Renal pelvis (tissue), 12 donors: Measurements from ENCODE around the gene TEX13D. TPM values are rescaled to one million over a fixed set of nuclear protein-coding genes. Genes with fewer than 3 reads are reported as not detected.
"Not testable (repeated sequence)": the region's sequence is repeated elsewhere in the genome, so short reads cannot be mapped to it uniquely, and the experiment has no call there.

ENCODE experiments used
- DNase-seq: peaks from one replicate; pipeline ENCODE4 v3.0.0-alpha.2; 2013
- long read RNA-seq, 16 experiments: transcript quantifications; one replicate each; lab custom pipeline, GENCODE V29; 2026
- polyA plus RNA-seq, 3 donors: library from polyadenylated mRNA; unstranded; fragments of 120-200 nt; gene quantifications; one replicate each; pipeline ENCODE4 v1.2.1, GENCODE V29; 2013; ENCODE audit not compliant: insufficient read length in 3 of 3

Gene TEX13D
- not detected for polyA plus RNA-seq
- long read RNA-seq, donor 1 = 0 reads
- long read RNA-seq, donor 2 = 0 reads
- long read RNA-seq, donor 3 = 0 reads
- long read RNA-seq, donor 4 = 0 reads
- long read RNA-seq, donor 5 = 0 reads
- long read RNA-seq, donor 6 = 0 reads
- long read RNA-seq, donor 7 = 0 reads
- long read RNA-seq, donor 8 = 0 reads
- long read RNA-seq, donor 9, partial matches to known transcripts = 42 of 42 reads
- long read RNA-seq, donor 9, other reads (novel, unspliced or antisense) = 0 of 42 reads
- long read RNA-seq, donor 10 = 0 reads
- long read RNA-seq, donor 11 = 0 reads
- long read RNA-seq, donor 12, partial matches to known transcripts = 20 of 20 reads
- long read RNA-seq, donor 12, other reads (novel, unspliced or antisense) = 0 of 20 reads
- long read RNA-seq, donor 13, partial matches to known transcripts = 42 of 42 reads
- long read RNA-seq, donor 13, other reads (novel, unspliced or antisense) = 0 of 42 reads
- long read RNA-seq, donor 14 = 0 reads
- long read RNA-seq, donor 15 = 0 reads
- long read RNA-seq, donor 16 = 0 reads

DNA sequence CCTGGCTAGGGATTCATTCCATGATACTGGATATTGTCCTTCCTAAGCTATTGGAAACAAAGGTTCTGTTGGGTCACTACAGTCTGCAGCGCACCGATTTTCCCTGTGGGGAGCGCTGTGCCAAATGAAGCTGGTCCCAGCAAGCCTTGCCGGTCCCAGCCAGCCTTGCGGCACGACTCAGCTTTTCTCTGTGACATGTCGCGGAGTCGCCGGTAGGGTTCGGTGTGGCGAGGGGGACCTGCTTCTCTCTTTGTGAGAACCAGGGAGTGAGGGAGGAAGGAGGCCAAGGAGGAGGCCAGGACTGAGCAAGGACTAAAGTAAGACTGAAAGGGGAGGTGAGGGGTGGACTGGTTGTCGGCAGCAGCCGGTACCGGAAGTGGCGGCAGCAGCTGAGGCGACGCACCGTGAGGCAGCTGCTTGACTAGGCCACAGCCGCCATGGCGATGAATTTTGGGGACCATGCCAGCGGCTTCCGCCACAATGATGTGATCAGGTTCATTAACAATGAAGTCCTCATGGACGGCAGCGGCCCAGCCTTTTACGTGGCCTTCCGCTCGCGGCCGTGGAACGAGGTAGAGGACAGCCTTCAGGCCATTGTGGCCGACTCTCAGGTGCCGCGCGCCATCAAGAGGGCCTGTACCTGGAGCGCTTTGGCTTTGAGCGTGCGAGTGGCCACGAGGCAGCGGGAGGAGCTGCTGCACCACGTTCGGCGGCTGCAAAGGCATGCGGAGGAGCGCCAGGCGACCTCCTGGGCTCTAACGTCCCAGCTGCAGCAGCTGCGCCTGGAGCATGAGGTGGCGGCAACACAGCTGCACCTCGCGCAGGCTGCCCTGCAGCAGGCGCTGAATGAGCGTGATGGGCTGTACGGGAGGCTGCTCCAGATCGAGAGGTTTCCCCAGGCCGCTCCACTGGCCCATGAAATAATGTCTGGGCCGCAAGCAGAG lies at the start of gene TEX13D:
TEX13D (plus strand) TSS at position 180 of the 944 bp plus-strand sequence; CDS start at position 438, 258 bp downstream.
- DNase-seq = no peak

DNA sequence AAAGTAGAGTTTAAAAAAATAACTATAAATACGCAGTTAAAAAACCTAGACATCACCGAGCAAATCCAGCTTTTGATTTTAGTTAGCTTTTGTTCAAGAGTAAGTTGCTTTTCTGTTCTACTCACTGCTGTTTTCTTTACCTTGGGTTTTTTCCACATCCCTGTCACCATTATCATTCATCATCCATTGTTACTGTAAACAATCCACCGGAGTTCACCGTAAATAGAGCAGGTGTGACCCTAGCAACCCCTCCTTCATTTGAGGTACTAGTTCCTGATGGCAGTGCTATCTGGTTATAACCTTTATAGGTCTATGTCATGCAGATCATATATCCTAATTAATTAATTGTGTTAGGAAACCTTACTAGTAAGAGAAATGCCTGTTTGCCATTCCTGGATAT lies 43.0 kb upstream of the TEX13D start:
- DNase-seq = peak; percentile 16

DNA sequence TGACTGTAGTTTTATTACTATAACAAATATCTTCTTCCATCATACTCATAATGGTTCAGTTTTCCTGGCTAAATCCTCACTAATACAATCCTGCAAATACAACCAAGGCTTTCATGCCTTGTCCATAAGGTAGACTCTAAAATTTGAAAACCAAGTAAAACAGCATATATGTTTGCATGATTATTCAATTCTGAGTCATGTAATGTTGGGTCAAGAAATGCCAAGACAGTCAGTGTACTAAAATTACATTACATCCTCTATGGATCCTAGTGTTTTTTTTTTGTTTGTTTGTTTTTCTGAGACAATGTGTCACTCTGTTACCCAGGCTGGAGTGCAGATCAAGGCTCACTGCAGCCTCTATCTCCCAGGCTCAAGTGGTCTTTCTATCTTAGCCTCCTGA lies 38.6 kb upstream of the TEX13D start:
- DNase-seq = no peak

DNA sequence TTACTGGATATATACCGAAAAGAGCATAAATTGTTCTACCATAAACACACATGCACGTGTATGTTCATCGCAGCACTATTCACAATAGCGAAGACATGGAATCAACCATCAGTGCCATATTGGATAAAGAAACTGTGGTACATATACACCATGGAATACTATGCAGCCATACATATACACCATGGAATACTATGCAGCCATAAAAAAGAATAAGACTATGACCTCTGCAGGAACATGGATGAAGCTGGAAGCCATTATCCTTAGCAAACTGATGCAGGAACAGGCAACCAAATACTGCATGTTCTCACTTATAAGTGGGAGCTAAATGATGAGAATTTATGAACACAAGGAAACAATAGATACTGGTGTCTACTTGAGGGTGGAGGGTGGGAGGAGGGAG lies 33.1 kb upstream of the TEX13D start:
- not testable (repeated sequence) for DNase-seq

DNA sequence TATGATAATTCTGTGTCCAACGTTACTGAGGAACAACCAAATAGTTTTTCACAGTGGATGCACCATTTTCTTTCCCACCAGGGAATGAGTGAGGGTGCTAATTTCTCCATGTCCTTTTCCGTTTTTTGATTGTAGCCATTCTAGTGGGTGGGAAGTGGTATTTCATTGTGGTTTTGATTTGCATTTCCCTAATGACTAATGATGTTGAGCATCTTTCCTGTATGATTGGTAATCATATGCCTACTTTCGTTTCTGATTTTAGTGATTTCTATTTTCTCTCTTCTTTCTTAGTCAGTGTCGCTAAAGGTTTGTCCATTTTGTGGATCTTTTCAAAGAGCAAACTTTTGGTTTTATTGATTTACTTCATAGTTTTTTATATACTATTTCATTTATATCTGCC lies 32.1 kb upstream of the TEX13D start:
- DNase-seq = no peak

DNA sequence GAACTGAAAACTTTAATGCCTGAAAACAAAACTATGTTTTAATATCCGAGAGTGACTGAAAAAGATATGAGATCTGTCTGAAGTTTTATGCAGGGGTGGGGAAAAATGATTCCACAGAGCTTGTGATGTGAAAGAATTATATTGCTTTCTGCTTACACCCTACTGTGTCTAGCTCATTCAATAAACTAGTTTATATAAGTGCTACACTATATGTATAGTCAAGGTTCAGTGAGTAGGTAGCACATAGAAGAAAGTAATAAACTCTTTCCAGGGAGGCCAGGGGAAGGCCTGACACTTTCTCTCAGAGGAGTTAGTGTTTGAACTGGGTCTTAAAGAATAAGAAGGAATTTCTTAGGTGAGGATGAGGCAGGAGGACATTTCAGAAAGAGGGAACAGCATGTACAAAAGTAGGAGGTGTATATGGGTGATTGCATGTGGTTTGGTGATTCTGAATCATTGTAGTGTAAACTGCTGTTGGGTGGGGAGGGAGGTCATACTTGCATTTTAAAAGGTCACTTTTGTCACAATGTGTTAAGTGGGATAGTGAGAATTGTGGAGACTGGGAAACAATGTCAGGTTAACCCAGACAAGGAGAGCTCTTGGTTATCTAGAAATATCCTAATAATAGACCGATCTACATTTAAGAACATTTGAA lies 25.1 kb upstream of the TEX13D start:
- no peak for DNase-seq

DNA sequence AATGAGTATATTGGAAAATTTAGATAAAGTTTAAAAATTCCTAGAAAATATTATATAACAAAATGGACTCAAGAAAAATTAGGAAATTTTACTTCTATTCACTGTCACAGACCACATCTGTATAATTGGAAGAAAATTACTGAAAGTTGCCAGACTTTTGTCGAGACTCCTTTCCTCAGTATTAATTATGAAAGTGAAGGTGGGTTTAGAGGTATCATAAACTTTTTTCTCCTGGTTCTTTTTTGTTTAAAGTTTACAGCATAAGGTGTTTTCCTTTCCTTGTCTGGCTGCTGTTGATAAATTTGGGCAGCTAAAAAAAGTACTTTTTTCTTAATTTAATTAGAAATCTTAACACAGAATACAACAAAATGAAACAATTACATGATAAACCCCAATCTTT lies 6.7 kb upstream of the TEX13D start:
- DNase-seq = no peak

DNA sequence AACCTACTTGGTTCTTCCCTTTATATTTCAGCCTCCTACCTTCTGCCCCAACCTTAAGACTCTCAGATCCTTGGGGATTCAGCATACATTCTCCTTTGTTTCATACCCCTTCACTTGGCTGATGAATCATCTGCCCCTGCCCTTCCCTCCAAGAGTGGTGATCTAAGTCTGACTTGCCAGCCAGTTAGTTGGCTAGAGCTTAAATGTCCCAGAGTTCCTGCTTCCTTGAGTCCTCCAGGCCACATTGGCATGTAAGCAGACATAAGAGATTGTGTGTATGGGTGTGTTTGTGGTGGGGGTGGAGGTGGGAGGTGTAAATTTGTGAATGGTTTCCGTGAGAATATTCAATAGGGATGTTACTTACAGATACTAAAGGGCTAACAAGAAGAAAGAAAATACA lies 3.7 kb upstream of the TEX13D start:
- no peak for DNase-seq

DNA sequence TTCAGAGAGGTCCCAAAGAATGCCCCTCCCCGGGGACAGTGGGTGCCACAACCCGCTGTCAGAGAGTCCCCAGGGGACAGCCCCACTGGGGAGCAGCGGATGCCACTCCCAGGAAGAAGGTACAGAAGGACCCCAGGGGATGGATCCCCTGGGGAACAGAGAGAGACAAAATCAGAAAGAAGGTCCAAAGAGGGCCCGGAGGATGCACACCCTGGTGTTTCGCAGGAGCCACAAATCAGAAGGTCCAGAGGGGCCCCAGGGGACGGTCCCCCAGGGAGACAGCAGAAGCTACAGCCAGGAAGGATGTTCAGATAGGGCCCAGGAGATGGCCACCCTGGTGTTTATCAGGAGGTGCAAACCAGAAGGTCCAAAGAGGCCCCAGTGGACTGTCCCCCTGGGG lies 1.4 kb downstream of the TEX13D start:
- DNase-seq = no peak

DNA sequence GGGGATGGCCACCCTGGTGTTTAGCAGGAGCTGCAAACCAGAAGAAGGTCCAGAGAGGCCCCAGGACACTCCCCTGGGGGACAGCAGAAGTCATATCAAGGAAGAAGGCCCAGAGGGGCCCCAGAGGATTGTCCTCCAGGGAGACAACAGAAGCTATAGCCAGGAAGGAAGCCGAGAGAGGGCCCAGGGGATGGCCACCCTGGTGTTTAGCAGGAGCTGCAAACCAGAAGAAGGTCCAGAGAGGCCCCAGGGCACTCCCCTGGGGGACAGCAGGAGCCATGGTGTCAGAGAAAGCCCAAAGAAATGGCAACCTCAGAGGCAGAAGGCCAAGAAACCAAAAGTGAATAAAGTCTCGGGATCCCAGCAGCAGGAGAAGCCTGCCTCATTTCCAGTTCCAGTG lies 2.1 kb downstream of the TEX13D start:
- DNase-seq = not testable (repeated sequence)

DNA sequence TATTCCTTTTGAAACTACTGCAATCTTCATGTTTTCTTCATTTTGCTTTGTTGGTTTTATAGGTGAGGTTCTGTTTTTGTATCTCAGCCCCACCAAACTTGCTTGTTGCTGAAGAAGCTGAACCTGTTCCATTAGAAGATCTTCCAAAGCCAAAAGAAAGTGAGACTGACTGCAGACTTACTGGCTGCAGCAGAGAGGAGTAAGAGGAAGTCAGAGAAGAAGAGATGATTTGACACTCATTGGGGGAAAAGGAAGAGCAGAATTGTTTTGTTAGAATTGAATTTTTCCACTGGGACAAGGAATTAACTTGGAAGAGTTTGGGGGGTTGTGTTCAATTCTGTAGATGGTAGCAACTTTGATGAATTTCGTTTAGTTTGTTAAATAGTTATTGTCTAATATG lies 3.1 kb downstream of the TEX13D start:
- no peak for DNase-seq

DNA sequence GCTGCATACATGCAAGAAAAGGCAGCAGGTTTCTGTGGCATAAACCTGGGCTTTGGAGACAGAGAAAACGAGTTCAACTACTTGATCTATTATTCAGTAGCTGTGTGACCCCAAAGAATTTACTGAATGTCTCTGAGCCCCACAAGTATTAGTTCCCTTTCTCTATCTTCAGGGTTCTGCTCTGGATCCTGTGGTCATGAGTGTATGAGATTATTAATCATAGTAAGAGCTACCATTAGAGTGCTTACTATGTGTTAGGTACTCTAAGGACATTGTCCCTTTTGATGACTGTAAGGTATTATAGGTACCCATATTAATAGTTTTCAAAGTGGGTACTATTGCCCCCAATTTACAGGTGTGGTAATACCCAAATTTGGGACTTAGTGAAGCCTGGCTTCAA lies 5.5 kb downstream of the TEX13D start:
- no peak for DNase-seq

DNA sequence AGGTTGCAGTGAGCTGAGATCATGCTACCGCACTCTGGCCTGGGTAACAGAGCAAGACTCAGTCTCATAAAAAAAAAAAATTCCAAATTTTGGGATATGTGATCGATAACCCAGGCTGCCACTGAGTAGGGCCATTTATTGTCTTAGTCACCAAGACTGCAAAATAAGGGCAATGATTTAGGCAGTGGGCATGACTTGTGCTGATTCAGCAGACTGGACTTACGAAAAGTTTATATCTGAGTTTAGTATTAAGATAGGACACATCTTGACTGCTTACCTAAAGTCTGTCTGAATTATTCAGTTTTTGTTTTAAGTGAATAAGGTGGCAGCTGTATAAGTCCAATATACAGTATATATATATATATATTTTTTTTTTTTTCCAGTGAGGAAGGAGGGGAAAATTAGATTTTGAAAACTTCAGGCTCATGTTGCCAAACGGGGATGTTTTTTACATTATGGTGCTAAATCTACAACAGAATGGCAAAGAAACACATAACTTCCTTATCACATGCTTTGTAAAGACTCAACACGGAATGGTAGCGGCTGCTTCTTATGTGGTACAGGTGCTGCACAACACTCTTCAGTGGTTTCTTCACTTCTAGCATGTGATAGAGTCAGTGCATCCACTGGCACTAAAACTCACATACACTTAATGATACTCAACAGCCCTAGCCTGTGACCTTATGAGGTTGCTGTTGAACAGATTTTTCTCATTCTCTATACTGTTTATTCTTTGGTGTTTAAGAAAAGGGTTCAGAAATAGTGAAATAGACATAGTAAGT lies 6.5 kb downstream of the TEX13D start:
- no peak for DNase-seq

DNA sequence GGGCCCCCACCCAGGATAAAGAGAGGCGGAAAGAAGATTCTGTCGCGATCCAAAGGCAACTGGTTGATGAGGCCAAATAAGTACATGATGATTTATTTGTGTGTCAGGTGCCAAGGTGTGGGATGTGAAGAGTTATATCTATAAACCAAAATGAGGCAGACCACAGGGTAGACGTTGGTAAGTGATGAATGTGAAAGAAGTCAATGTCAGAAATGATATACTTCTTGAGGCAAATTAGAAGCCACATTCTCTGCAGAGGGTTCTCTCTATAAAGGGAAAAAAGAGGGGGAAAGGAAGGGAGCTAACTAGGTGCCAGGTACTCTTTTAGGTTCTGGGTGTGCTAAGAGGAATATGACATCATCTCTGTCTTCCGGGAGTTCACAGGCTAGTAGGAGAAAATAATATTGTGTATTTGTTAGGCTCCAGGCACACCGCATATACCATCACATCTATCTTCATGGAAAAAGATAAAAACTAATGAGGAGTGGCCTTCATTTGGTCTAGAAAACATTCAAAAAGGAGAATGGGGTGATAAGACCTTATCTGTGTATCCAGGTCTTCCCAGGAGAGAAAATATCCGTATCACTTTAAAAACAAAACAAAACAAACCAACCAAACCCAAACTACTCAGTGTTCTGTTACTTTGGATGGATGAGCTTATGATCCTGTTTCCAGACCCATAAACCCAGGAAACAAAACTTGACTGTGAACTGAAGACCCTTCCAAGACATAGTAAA lies 9.1 kb downstream of the TEX13D start:
- no peak for DNase-seq

DNA sequence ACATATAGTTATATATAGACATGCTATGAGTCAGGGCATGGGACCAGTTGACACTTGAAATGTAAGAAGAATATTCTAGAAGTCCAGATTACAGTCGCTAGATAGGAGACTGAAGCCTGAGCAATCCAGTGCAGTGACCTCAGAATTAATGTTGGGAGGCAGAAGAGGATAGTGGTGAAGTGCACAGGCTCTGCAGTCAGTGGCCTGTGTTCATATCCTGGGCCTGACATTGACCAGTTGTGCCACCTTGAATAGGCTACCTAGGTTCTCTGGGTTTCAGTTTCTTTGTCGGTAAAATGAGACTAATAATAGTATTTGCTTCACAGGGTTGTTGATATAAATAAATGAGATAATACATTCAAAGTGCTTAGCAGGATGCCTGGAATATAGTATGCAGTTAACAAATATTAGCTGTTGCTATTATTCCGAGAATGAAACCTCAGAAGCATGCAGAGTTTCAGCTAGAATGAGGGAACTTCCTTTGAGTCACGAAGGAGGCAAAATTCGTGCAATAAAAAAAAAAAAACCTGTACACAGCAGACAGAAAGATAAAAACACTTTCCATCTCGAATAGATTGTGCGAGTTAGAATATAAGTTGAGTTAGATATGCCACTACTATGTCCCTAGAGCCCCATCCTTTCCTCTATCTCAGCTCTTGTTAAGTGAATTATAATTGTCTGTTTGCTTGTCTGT lies 9.9 kb downstream of the TEX13D start:
- no peak for DNase-seq

DNA sequence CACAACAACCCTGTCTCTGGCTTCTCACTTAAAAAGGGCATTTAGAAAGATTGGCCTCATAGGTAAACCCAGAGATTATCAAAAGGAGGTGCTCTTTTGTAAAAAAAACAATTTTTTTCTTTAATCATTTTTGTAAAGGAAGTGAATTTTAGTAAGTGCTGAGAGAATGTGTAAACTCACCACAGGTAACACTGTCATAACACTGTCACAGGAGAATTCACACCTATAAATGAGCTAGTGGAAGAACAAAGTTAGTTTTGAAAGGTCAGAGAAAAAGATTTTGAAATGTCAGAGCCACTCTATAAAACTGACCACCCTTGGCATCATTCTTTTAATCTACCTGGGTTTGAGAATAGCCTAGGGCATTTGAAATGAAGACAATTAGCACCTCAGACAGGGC lies 10.6 kb downstream of the TEX13D start:
- DNase-seq = no peak

DNA sequence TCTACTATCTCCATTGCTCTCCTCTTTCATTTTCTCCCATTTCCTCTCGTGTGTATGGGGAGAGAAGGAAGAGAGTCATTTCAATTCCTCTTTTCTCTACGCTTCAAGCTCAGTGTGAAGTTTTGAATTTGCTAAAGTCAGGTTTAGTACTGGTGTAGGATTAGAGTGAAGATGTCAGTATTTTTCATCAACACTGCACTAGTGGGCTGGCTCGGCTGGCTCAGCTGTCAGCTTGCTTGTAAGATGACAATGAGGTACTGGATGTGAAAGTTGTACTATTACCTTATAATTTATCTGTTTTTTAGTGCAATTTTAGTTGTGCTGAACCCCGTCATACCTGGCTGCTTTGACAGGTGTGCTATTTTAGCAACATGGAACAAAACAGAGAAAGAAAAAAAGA lies 11.8 kb downstream of the TEX13D start:
- DNase-seq = no peak

DNA sequence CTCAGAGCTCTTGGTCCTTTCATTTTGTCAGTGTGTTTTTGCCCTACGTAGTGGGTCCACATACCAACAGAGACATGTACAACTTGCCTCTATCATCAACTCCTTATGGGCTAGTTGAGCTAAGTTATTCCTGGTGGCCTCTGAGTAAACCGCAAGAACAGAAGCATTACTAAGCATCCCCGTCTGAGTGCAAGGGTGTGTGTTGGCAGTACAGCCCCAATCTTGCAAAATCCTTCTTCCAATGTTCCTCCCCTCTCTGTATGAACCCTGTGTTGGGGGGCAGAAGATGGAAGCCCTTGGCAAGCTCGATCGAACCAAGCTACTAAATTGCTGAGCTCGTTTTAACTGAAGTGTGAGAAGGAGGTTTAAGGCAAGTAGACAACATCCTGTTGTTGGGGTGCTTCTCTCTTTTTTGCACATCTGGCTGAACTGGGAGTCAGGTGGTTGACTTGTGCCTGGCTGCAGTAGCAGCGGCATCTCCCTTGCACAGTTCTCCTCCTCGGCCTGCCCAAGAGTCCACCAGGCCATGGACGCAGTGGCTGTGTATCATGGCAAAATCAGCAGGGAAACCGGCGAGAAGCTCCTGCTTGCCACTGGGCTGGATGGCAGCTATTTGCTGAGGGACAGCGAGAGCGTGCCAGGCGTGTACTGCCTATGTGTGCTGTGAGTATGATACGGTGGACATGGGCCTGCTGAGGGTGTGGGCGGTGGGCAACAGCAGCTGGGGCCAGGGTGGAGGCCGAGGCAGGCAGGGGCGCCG lies 13.8 kb downstream of the TEX13D start, which contains the start of gene SH2D1A:
SH2D1A (plus strand) TSS at position 447 of the 760 bp plus-strand sequence; CDS start at position 527, 80 bp downstream.
- no peak for DNase-seq

DNA sequence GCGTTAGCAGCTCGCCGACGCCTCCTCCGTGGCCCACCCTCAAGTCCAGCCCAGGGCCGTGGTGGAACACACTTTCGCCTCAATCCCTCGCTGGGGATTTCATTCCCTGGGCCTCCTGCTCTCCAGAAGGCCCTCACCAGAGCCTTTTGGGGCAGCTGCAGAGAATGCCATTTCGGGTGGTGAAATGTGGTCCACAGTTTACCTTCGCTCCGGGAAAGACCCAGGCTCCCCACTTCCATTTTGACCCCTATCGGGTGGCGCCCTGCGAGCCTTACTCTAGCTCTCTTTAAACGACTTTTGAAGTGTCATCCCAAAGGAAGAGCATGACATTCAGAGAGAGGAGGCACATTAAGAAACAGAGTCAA lies 14.4 kb downstream of the TEX13D start:
- no peak for DNase-seq
